NCI-H1417 (cell line): Measurements from ENCODE around the gene AUH.
"Not testable (repeated sequence)": the region's sequence is repeated elsewhere in the genome, so short reads cannot be mapped to it uniquely, and the experiment has no call there.

ENCODE experiments used
- DNase-seq, 3 experiments: peaks; one replicate each; lab custom pipeline; 2025; lab: John Stamatoyannopoulos, UW

AUH gene, protein sequence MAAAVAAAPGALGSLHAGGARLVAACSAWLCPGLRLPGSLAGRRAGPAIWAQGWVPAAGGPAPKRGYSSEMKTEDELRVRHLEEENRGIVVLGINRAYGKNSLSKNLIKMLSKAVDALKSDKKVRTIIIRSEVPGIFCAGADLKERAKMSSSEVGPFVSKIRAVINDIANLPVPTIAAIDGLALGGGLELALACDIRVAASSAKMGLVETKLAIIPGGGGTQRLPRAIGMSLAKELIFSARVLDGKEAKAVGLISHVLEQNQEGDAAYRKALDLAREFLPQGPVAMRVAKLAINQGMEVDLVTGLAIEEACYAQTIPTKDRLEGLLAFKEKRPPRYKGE

DNA sequence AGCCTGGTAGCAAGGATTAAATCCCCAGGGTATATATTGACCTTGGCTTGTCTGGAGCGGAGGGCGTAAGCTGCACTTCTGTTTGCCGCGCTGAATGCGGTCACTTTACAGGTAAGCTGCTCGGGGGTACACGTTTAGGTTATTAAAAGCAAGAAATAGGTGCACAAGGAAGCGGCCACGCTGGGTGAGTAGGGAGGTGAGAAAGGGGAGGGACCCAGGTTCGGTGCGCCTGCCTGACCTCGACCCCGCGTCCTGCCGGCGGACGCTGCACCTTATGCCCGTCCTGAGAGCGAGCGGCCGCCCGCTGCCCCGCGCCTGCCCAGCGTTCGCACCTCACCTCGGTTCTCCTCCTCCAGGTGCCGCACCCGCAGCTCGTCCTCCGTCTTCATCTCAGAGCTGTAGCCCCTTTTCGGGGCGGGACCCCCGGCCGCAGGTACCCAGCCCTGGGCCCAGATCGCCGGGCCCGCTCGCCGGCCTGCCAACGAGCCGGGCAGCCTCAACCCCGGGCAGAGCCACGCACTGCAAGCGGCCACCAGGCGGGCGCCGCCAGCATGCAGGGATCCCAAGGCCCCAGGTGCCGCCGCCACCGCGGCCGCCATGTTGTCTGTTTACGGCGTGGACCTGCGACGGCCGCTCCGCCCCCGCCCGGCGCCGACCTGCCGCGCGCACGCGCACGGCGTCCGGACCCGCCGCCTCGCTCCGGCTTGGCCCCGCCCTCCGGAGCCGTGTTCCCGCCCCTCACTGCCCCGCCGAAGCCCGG is at the start of gene AUH:
Gene AUH (minus strand): TSS at position 628 of the 760 bp plus-strand sequence. CDS start 29 bp downstream, at position 599.
- DNase-seq: peak; percentile 75 to 93 (median 92)

DNA sequence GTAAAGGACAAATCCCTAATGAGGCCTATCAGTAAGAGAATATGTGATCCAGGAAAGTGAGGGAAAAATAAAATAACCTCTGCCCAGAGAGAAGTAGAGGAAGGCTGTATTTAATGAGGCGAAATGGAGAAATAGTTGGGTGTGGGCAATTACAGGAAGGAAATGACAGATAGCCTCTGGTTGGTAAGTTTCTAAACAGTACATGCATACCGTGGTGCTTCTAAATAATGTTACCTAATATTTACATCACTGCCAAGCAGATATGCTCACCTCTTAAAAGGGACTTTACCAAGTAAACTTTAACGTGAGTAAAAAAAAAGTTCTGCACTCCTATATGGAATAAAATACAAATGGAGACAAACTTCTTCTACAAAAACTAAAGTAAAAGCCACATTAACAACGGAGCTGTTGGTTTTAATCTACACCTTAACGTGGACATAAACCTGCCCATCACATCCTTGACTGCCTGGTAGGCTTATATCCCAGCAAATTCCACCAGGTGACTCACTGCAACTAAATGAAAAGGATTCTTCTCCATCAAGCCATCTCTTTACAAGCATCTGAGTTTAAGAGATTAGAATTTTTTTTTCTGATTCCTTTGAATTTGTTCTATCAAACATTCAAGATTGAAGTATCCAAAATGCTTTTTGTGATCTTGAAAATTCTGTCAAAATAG is 49.5 kb upstream of the AUH start:
- DNase-seq: no peak

DNA sequence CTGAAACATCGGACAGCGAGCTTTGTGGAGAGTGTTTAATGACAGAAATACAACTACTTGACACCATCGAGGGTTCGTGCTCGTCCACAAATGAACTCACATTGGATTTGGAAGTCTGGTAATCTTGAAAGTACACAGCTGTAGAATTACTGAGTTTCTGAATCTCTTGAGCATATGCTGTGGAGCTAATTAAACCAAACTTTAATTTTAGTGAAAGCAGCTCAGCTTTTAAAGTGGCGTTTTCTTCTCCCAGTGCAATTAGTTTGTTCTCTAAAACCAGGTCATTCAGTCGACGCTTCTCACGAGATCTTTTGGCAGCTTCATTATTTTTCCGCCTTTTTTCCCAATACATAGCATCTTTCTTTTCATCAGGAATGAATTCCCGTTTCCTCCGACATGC is 48.4 kb upstream of the AUH start:
- no peak for DNase-seq

DNA sequence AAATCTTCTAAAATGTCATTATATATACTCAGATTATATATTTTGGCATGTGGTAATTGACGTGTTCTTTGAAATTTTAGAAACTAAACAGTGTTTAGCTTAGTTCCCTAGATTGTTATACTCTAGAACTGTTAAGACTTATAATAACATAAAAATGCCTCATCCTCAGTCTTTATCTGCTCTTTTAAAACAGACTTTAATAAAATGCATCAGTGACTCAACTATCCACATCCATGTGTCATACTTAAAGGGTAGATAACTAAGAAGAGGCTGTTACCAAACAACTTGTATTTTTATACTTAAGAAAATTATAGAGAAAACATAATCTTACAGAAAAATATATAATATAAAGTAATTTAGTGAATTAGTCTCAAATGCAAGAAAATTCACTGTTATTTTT is 46.8 kb upstream of the AUH start:
- DNase-seq: no peak

DNA sequence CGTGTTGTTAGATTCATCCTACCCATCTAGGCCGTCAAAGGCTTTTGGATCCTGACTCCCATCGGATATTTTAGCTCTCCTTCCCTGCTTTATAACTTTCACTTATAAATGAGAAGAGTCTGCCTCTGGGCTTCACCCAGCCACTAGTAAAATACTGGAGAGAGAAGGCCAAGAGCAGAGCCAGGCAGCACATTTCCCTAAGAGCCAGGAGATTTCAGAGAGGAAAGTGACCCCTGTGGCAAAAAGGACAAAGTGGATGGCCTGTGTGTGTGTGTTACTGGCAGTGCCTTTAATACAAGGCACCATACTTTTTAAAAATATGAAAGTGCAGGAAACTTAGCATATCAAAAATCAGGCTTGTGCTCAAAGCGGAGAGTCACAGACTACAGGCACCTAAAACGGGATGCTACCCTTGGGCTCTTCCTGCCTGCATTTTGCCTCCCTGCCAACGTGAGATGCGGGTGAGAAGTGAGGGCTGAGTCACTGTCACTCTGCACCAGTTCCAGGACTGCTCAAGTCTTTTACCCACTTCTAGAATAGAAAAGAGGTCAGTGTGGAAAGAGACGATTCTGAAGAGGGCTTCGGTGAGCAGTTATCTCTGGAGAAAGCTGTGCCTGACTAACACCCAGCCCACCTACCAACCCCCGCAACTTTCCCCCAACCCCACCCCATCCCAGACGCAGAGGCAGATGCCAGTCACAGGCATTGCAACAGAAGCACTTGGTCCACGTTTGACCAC is 46.0 kb upstream of the AUH start:
- no peak for DNase-seq

DNA sequence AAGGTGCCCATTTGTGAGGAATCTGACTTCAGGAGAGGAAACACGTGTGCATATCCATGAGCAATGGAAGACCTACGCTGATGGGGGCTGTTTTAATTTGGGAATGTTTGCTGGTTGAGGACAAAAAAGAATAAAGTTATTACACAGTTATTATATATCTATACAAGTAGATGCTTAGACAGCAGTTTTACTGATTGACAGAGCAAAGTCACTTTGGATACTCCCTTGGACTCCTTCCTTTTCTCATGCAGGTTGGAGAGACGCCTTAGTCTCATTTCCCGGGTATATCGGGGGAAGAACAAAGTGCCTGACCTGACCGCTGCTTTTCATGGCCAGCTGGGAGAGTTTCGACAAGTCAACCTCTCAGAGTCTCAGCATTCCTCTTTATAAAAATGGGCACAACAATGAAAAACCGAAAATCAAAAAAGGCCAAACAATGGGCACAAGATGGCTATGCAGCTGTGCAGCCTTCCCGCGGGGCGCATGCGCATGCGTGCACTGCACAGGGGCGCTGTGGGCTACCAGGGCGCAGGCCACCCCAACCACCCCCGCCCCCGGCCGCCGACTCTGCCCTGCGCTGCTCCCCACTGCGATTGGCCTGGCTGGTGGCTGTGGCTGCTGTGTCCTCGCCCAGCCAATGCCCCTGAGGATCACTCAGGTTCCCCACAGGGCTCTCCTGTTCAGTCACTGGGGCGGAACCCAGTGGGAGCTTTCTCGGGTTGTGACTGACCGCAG is 43.8 kb upstream of the AUH start:
- DNase-seq: no peak

DNA sequence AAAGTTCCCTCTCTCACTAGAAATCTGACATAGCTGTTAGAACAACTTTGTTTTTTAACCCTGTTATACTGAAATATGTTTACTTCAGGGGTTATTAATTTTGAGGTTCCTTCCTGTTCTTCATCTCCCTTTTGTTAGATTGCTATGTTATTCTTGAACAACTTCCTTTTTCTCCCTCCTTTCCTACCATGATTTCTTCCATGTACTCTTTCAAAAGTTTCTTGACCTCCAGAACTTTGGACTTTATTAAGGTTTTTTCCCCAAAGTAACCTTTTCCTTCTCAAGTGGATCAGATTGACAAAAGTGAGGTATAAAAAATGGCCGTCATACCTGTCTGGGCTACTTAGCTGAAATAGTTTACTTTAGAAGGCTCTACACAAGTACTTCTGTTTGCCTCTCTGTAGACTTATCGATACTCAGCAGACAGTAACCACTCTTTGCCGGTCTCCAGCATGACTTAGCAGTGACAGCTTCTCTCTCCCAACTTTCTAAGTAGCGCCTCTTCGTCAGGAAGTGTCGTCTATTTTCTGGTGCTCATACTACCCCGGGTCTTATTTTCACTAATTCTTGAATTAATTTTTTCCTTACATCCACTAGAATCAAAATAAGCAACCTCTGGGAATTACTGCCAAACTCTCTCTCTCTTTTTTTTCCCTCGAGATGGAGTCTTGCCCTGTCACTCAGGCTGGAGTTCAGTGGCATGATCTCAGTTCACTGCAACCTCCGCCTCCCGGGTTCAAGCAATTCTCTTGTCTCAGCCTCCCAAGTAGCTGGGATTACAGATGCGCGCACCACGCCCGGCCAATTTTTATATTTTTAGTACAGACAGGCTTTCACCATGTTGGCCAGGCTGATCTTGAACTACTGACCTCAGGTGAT is 42.2 kb upstream of the AUH start:
- no peak for DNase-seq

DNA sequence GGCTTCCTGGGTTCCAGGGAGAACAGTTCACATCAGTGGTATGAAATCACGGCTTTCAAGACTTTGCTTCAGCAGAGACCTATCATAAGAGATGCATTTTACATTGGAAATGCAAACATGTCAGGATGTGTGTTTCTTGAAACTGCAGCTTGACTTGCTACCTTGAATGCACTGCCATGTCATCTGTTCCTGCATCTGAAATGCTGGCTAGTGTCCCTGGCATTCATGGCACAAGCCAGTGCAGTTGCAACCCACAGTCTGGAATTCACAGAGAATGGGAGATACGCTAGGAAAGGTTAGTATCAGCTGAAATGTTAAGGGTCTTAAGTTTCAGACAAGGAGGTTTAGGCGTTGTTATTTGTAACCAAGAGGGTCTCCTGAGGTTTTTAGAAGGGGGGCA is 37.2 kb upstream of the AUH start:
- DNase-seq: no peak

DNA sequence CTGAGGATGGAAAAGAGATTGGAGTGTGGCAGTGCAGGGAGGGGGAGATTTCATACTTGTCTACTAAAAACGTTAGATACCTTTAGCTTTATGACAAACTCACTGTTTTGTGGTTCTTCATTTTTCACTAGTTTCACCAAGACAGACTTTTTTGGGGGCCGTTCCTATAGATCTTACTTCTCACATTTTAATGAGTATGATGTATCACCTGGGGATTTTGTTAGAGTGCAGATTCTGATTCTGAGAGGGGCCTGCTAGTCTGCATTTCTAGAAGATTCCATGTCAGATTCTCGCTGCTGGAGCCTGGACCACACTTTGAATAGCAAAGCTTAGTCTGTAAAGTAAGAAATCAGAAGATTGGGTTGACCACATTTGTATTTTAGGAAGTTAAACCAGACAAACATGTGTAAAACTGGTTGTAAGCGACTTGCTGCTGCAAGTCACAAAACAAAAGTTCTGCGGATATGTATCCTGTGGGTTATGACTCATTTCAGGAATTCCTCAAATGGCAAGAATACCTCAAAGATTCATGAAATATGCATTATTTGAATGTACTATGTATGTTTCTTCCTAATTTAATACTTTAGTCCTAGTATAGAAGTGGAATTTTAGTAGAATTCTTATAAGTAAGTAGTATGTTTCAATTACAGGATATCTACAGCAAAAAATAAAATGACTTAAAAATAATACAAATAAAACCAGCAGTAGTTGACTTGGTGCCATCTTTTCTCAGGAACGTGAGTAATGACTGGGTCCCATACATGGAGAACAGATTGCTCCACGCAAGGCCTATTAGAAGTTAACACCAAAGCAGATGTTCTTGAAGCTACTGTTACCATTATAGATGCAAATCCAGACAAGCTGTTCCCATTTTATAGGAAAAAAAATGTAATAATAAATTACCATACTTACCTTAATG is 34.1 kb upstream of the AUH start:
- no peak for DNase-seq

DNA sequence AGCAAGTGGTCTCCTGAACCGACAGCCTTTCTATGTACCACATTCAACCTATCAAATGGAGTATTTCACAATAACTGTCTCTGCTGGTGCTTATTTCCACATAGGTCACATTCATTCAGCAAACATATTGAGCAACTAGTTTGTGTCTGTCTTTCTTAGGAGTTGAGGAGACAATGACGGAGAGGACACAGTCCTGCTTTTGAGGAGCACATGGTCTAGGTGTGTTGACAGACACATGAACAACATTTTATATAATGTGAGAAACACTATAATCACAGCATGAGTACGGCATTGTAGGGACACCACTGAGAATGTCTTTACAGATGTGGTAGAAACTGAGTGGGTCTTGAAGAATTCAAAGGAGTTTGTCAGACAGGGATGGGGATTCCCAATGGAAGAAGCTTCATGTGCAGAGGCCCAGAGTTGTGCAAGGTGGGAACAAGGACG is 33.4 kb upstream of the AUH start:
- DNase-seq: no peak

DNA sequence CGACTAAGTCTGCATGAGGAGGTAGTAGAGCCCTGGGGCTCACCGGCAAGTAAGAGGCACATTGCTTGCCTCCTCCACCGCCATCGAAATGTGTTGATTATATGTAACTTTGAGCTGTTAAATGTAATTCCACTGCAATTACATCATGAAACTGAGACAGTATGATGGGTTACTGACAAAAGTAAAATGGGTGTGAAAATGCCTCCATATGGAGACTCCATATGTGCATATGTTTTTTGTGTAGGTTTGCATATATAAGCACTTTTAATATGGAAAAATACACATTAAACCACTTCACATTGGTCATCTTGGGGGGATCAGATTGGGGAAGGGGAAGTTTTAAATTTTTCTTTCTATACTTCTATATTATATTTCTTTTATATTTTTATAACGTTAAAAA is 32.1 kb upstream of the AUH start:
- no peak for DNase-seq

DNA sequence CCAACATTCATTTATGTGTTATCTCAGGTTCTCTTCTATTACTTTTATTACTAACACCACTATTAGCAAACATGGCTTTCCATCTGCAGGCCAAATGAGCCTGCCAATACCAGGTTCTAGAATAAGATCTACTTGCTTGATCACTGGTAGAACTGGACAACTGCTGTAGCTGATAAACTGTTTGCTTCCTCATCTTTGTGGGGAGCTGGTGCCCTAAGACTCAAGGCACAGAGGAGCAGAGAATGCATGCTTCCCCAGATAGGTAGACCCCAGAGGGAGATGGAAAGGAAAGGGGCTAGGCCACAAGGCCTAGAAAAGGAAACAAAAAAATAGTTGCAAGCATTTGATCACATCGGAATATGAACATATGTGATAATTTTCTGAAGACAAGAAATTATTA is 30.7 kb upstream of the AUH start:
- DNase-seq: no peak

DNA sequence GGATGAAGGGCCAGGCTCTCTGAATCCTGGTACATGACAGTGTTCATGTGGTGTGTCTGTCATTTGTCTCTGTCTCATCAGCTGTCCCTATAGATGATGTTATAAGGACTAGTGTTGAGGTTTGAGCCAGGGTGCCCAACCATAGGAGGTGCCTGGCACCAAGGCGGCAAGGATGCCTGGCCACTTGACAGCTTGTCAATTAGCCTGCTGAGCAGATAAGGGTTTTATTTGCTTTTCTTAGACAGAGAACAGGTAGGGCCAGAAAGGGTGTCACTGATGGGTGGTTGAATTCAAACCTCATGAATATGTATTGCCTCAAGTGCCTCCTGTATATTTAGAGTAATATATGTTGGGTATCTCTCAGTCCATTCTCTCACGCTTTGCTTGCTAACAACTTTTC is 30.1 kb upstream of the AUH start:
- peak in 1 of 3 experiments; percentile 43 for DNase-seq

DNA sequence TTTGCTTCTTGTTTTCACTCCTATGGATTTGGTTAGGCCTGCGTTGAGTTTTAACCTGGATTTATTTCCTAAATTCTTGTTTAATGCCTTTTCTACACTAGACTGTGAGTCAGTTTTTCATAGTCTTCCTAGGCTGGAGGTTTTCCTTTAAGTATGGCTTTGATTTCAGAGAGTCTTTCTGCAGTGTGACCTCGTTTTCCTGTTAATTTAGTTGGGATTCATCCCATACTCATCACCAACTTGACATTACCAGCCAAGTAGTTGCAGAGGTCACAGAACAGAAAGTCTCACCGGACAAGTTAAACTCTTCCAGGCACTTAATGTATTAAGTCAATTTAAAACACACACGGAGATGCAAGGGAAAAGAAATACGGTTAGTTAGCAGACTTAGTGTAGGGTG is 29.7 kb upstream of the AUH start:
- no peak for DNase-seq

DNA sequence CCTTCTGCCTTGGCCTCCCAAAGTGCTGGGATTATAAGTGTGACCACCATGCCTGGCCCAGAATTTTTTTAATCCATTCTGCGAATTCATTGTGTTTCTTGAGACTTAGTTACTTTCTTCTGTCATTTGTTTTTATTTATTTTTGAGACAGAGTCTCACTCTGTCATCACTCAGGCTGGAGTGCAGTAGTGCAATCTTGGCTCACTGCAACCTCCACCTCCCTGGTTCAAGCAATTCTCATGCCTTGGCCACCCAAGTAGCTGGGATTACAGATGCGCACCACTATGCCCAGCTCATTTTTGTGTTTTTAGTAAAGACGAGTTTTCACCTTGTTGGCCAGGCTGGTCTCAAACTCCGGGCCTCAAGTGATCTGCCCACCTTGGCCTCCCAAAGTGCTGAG is 28.0 kb upstream of the AUH start:
- DNase-seq: not testable (repeated sequence)

DNA sequence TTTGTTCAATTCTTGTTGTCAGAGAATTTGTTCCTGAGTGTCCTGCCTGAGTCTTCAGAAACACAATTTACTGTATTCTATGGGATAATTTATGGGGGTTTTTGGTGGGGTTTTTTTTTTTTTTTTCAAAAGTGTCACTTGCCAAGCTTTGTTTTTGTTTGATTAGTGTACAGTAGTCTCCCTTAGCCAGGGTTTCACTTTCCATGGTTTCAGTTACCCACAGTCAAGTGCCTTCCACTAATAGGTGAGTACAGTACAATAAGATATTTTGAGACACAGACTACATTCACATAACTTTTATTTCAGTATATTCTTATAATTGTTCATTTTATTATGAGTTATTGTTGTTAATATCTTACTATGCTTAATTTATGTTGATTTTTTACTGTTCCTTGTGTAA is 25.0 kb upstream of the AUH start:
- DNase-seq: no peak

DNA sequence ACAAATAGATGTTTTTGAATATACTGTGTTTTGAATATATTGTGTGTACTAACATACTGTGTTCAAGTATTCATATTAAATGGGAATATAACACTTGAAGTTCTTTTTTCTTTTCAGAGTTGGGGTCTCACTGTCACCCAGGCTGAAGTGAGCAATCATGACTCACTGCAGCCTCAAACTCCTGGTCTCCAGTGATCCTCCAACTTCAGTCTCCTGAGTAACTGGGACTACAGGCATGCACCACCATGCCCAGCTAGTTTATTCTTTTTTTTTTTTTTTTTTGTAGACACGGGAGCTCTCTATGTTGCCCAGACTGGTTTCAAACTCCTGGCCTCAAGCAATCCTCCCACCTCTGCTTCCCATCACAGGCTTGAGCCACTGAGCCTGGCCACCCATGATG is 23.2 kb upstream of the AUH start:
- no peak for DNase-seq

DNA sequence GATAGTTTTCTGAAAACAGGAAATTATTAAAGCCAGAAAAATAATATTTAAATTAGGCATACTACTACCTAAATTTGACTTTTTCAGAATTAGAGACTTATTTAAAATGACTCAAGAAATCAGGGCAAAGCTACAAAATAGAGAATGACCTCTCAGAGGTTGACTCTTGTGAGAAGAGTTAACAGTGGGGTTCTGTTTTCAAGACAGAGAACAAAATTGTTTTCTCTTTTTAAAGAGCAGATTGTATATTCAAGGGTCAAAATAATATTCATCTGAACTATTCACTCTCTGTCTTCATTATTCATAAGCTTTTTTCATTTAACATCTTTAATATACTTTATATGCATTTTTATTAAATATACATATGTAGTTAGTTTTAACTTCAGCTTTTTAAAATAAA is 21.9 kb upstream of the AUH start:
- DNase-seq: no peak

DNA sequence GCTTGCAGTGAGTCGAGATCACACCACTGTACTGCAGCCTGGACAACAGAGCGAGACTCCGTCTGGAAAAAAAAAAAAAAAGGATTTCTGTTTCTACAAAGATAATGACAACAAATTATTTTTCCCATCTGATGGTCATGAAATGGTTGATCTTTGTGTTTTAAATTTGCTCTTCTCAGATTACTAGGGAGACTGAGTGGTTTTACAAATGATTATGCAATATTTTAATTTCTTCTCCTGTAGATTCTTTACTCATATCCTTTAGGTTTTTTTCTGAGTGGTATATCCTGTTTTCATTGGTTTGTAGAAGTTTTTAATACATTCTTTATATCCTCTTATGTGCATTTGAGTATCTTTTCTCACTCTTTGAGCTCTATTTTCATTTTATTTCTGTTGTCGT is 20.6 kb upstream of the AUH start:
- no peak for DNase-seq
